DOHH2 (cell line): ENCODE measurements around the gene FXYD7.

Experiments used
- CTCF ChIP-seq: fragments of 200-600 bp; sonication (generic); IDR thresholded peaks from one replicate; pipeline ENCODE4 v1.5.1; 2014; ENCODE audit warnings: antibody characterized with exemption, mild to moderate bottlenecking, low read depth, low read length; ENCODE audit not compliant: poor library complexity, severe bottlenecking
- EZH2phosphoT487 ChIP-seq: fragments of 200-600 bp; sonication (generic); IDR thresholded peaks from 2 replicates; pipeline ENCODE4 v1.6.1; 2017; ENCODE audit warnings: borderline replicate concordance, mild to moderate bottlenecking, antibody characterized with exemption, low read length, moderate library complexity, mixed read lengths

GRCh38 chr19:35123573-35123972 is 19.5 kb upstream of the FXYD7 start:
- TF ChIP-seq CTCF: no peak
- no peak for TF ChIP-seq EZH2phosphoT487
